Germinal center (tissue), 1 donor: ENCODE measurements around the gene TLR2.

Experiments
- DNase-seq: peaks from one replicate; pipeline ENCODE4 v3.0.0; 2012; ENCODE audit warnings: mixed read lengths, low spot score

The TLR2 gene

DNA sequence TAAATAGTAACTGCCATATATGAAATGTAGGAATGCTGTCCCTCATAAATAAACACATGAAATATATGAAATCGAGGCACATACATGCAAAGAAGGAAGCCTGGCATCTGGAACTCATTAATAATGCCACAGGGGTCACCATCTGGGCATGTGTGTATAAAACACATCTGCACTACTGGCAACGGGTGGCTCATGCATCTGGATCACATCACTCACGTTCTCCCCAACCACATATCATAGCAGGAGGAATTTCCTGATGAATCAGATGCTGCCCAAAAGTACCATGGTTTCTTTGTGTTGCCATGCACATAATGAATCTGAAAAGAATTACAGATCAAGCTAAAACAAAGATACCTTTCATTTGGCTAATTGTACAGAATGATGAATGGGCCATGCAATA, 47.2 kb downstream of the TLR2 start:
- DNase-seq: no peak

GRCh38 chr4:153733751-153734448, 49.8 kb downstream of the TLR2 start:
- DNase-seq: no peak

- no peak for DNase-seq
Measured at GRCh38 chr4:153735906-153736461, 51.9 kb downstream of the TLR2 start.

DNA sequence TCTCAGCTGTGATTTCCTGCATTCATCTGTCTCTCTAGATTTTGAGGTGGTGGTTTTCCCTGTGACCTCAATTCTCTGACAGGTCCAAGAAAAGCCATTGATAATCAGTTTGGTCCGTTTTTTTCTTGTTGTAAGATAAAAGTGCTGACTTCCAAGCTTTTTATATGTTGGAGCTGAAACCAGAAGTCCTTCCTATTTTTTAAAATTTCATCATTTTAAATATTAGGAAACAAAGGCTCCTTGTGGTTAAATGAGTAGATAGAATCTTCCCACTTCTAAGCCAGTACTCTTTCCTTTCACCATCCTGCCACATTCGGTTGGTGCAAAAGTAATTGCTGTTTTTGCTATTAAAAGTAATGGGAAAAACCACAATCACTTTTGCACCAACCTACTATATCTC, 57.5 kb downstream of the TLR2 start:
- no peak for DNase-seq

DNA sequence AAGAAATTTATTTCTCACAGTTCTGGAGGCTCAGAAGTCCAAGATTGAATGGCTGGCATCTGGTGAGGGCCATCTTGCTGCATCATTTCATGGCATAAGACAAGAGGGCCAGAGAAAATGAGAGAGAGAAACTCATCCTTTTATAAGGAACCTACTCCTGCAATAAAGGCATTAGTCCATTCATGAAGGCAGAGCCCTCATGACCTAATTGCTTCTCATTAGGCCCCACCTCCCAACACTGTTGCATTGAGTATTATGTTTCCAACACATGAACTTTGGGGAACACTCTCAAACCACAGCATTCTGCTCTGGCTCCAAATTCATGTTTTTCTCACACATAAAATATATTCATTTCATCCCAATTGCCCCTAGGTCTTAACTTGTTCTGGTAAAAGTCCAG, 61.6 kb downstream of the TLR2 start:
- no peak for DNase-seq

DNA sequence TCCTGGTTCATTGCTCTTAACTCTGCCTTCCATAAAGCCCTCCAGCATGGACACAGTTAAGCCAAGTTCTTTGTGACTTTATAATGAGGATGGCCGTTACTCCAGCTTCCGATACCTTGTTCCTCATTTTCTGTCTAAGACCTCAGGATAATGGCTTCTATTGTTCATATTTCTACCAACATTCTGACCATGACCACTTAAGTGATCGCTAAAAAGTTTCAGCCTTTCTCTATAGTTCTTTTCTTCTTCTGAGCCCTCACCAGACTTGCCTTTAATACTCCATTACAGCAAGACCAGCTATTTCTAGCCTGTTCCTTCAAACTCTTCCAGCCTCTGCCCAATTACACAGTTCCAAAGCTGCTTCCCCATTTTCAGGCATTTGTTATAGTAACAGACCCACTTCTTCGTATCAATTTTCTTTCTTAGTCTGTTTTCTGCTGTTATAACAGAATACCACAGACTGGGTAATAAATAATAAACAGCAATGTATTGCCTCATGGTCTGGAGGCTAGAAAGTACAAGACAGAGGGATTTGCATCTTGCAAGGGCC, 63.4 kb downstream of the TLR2 start:
- no peak for DNase-seq

DNA sequence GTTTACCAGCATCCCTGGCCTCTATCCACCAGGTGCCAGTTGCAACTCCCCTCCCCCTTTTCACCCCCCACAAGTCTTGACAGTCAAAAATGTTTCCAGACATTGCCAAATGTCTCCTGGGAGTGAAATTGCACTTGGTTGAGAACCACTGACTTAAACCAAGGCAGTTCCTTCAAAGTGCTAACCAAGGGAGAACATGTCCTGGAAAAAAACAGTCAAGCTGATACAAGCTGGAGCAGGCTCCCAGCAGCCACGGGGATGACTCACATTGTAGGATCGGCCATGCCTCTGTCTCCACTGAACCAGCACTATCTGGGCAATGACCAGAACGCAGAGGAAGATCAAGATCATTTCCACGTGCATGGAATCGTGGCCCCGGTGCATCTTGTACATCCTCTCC, 64.3 kb downstream of the TLR2 start:
- DNase-seq: no peak

DNA sequence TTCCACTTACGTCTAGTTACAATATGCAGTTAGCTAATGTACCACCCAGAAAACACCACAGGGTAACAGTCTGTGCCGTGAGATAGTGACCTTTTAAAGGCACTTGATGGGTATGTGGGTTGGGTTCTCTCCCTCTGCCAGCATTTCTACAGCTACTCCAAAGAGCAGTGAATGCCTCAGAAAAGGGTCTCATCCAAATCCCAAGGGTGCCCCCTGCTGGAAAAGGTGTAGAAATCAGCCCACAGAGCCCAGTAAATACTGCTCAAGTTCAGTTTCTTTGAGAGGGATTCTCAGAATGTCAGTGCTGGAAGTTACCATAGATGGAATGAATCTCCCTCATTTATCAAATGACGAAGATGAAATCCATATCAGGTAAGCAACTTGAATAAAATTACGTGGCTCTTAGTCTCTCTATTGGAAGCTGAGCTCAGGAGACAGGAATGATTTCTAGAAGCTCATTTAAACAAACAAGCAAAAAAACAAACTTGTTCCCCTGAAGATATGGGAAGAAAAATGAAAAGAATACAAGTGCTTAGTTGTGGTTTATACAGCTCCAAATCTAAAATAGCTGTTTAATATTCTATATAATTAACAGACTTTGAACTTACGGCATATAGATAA, 66.2 kb downstream of the TLR2 start:
- DNase-seq: peak; percentile 66

DNA sequence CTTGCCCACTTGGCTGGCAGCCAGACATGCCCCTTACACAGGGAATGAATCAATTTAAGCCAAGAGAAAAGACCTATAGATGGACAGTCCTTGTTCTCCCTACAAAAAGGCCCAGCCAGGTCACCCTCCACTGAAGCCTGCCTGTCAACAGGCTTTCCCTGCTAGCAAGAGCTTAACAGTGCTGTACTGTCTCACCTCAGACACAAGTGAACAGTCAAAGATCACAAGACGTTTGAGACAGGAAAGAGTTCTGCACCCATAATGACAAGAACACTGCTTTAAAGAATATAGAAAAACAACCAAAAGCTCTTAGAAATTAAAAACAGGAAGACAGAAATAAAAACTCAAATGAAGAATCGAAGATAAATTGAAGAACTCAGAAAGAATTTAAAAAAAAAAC, 71.1 kb downstream of the TLR2 start:
- no peak for DNase-seq
